Measurements from ENCODE around the gene HOXA11. TPM values are rescaled to one million over a fixed set of nuclear protein-coding genes. Genes with fewer than 3 reads are reported as not detected.

Gene HOXA11
- total and polyA plus RNA-seq, 5 donors, result not detected

DNA sequence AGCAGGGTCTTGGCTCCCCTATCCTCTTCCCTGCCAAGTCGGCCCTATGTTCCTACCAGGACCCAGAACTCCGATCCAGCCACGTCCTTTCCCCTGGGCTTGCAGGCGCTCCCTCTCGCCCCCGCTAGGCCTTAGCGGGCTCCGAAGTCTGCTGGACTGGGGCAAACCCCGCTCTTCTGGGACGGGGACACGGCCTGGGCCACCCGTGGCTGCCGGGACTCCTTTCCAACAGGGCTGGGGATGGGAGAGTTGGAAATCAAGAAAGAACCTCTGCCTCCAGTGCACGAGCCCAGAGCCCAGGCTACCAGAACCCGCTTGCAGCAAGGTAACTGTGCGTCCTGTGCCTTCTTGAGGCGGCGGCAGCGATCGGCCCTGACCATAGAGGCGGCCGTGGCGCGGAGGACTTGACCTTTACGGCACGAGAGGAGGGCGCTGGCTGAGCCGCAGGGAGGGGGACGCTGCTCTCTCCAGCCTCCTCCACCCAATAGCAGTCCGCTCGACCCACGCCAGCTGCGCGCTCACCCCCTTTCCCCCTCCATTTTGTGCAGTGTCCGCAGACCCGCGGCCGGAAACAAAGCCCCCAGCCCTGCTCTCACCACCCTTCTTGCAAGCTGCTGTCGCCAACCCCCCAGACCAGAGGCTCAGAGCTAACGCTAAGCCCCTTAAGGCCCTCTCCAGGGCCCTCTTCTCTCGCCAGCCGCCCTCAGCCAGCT is 7.0 kb upstream of the HOXA11 start:
- DNase-seq, result peak in 1 of 3 donors; percentile 51

DNA sequence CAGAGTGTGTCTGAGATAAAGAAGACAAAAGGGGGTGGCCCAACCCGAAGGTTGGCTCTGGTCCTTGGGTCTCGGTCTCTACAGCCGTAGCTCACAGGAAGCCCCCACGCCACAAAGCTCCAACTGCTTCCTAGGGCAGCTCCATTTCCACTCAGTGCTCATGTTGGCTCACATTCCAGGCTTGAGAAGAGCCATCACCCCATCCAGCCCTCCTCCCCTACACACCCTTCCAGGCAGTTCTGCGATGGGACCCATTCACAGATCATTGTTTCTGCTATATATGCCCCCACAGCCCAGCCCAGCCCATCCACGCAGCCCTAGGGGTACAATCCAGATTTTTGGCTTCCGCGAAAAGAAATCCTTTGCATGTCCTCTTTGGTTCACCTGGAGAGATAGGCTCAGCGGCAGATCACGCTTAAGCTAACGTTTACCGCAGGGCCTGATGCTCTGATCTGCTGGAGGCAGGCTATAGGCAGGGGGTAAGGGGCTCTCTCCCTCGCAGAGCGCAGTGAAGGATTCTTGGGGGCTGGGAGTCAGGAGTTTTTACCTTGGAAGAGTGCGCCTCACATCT is 6.2 kb upstream of the HOXA11 start:
- Histone ChIP-seq H3K4me1 (ENCODE audit: control insufficient read depth, insufficient read depth, low read length) (peaks cover 6% of the 10 kb centered on the region), H3K4me3 (ENCODE audit: low read length) (no peak overlapping the region), H3K9me3 (ENCODE audit: control insufficient read depth, low read length) (no peaks in the 10 kb centered on the region), H3K27me3 (ENCODE audit: control insufficient read depth, insufficient read depth) (no peaks in the 10 kb centered on the region), H3K27ac (ENCODE audit: low read length) (no peak overlapping the region)
- ATAC-seq (no peak), DNase-seq (no peak)
- WGBS, result 41% methylated on average over 15 of the region's 15 CpGs
- intact Hi-C loops (cut with DNase I), result loop anchor here in 2 of 4 donors (10.0 kb wide), 3 partner anchors 734 to 904 kb away; no protein-coding TSS in a partner anchor

More for the DNA sequence above, 7.0 kb upstream of the HOXA11 start:
- Histone ChIP-seq H3K27me3 (ENCODE audit: control insufficient read depth, insufficient read depth) (no peaks in the 10 kb centered on the region), H3K4me1 (ENCODE audit: control insufficient read depth, insufficient read depth, low read length) (peaks cover 6% of the 10 kb centered on the region), H3K4me3 (ENCODE audit: low read length) (peak overlapping the region; percentile 13), H3K9me3 (ENCODE audit: control insufficient read depth, low read length) (no peaks in the 10 kb centered on the region), H3K27ac (ENCODE audit: low read length) (no peak overlapping the region)
- intact Hi-C loops (cut with DNase I), result loop anchor here in 2 of 4 donors (10.0 kb wide), 3 partner anchors 733 to 903 kb away; no protein-coding TSS in a partner anchor
- 12% methylated on average over 42 of the region's 42 CpGs for WGBS
- no peak for ATAC-seq

DNA sequence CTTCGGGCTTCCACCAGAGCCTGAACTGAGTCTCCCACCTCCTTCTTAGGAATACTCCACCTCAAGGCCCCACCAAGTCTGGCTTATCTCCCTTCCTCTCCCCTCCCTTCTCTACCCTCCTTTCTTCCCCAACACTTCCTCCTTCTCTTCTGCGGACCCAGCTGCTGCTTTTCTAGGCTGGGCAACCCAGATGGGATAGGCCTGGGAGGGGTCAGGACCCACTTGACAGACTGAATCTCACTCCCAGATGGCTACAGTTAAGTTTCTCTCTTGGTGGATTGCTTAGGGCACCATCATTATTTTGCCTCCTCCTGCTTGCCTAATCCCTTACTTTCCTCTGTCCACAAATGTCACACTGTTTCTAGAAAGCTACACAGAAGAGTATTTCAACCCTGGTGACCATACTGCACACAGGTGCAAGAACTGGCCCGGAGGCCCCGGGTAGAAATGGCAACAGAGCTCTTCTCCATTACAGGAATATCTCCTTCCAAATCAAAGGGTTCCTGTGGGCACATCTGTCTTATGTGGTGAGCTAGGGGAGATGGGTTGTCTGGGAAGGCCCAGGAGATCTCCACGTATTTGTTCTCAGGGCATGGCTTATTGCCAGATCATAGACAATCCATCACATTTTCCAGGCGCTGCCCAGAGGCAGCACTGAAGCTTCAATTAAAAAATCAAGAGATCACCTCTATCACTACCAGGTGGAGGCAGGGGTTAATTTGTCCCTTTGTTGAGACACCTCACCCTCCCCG is 5.1 kb upstream of the HOXA11 start:
- Histone ChIP-seq H3K4me3 (ENCODE audit: low read length) (no peak overlapping the region), H3K27ac (ENCODE audit: low read length) (no peak overlapping the region)
- intact Hi-C loops (cut with DNase I), result loop anchor here in 2 of 4 donors (10.0 kb wide), 3 partner anchors 735 to 905 kb away; no protein-coding TSS in a partner anchor

DNA sequence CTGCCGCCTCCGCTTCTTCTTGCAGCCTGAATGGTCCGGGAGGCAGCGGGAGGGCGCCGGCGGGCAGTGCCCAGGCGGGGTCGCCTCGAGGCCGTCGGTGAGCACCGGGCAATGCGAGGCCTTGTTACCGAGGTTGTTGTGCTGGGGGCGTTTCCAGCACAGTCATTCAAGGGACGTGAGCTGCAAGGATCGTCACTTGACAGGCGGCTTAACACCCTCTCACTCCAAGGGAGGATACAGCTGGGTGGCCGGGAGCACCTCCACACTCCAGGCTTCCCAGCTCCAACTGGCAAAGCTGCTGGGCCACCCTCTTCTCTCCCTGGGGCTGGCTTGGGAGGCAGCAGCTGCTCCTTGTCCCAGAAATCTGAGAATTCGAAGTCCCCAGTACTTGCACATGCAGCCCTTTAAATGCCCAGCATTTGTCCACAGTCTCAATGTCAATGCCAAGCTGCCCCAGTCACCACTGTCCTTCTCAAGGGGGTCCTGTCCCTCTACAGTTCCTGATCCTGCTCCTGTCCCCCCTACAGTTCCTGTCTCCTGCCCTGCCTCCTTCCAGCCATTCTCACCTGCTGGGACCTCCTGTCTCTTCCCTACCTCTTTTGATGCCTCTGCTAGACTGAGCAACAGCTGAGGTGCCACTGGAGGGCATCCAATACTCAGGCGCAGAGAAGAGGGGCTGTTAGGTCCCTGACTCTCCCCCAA is 4.4 kb upstream of the HOXA11 start:
- Histone ChIP-seq H3K9me3 (ENCODE audit: control insufficient read depth, low read length) (no peaks in the 10 kb centered on the region), H3K4me3 (ENCODE audit: low read length) (peak overlapping the region; percentile 6), H3K27me3 (ENCODE audit: control insufficient read depth, insufficient read depth) (no peaks in the 10 kb centered on the region), H3K4me1 (ENCODE audit: control insufficient read depth, insufficient read depth, low read length) (peaks cover 8% of the 10 kb centered on the region), H3K27ac (ENCODE audit: low read length) (no peak overlapping the region)
- WGBS, result 13% methylated on average over 22 of the region's 22 CpGs
- intact Hi-C loops (cut with DNase I), result no loop called here
- no peak for ATAC-seq
- DNase-seq, result no peak

More for the DNA sequence above, 5.1 kb upstream of the HOXA11 start:
- 44% methylated on average over 7 of the region's 7 CpGs for WGBS
- Histone ChIP-seq H3K27me3 (ENCODE audit: control insufficient read depth, insufficient read depth) (no peaks in the 10 kb centered on the region), H3K4me1 (ENCODE audit: control insufficient read depth, insufficient read depth, low read length) (peaks cover 6% of the 10 kb centered on the region), H3K9me3 (ENCODE audit: control insufficient read depth, low read length) (no peaks in the 10 kb centered on the region)
- ATAC-seq (no peak), DNase-seq (no peak)

DNA sequence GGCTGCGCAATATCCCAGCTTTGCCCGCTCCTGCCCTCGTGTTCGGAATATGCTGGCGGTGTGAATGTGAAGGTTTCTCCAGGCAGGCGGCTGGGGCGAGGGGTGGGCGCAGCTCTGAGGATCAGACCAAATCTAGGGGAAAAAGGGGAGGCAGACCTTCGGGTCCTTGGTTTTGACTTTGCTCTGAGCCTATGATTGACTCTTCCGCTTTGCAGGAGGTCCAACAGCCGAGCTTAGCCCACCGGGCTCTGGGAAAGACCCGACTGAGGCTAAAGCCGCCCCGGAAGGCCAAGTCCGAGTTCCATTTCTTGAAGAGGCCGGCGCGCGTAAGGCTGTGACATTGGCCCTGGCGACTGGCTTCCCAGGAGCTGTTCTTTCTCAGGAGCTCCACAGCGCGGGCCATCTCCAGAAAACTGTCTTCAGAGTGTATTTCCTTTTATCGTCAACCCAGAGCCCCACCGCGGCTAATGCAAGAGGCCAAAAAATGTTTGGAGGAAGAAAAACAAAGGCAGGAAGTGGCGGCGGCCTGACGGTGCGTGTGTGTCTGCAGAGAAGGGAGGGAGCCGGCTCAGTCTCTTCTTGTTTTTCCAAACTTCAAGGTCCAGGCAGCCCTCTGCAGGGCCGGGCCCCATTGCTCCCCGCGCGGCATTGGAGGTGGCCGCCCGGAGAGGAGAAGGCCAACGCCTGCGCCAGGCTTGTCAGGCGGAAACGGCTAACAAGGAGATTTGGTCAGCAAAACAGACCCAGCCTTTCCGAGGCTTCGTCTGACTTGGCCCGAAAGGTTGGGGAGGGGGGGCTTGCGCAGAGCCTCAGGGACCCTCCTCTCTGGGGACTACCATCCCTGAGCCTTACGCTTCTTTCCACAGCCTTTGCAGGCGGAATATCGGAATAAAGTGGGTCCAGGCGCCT is 3.6 kb upstream of the HOXA11 start:
- intact Hi-C loops (cut with DNase I), result no loop called here
- Histone ChIP-seq H3K4me3 (ENCODE audit: low read length) (peak overlapping the region; percentile 6), H3K4me1 (ENCODE audit: control insufficient read depth, insufficient read depth, low read length) (peaks cover 8% of the 10 kb centered on the region), H3K9me3 (ENCODE audit: control insufficient read depth, low read length) (no peaks in the 10 kb centered on the region), H3K27ac (ENCODE audit: low read length) (no peak overlapping the region), H3K27me3 (ENCODE audit: control insufficient read depth, insufficient read depth) (no peaks in the 10 kb centered on the region)
- DNase-seq, result peak in 1 of 3 donors; percentile 50
- ATAC-seq, result peak in 1 of 2 donors; percentile 18
- 4% methylated on average over 49 of the region's 49 CpGs for WGBS

DNA sequence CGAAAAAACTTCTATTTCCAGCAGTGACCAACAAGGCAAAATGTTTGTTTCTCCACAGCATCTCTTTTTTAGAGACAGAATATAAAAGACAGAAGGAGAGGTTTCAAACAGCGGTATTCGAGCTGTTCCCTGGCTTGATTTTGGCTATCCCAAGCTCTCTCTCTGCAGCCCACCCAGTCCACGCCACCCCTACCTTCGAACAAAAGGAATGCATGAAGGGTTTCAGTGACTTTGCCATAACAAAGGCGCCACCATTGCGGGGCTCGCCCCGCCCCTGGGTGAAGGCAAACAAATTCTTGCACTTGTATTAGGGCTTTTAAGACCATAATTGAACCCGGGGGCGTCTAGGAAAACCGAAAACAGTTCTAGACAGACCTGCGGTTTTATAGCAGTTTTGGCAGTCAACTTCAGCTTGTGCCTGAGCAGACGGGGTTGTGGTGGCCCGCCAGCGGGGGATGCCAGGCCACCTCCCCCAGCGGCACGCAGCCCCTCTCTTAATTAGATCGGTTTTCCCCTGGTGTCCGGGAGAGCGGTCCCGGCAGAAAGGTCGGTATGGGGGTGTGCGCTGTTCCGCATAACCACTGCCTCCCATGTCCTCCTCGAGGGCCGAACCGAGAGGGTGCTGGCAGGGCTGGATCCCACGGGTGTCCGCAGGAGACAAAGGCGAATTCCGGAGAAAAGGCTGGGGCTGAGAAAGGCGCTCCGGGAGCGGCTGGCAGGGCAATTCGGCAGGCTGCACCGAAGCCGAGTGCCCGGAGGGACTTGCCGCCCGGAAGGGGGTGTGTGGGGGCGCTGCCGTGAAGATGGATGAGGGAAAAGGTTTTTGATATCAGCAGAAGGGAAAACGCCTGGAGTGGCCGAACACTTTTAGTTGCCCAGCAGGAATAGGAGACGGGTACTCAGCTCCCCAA is 2.7 kb upstream of the HOXA11 start:
- ATAC-seq, result no peak
- no peaks in the 10 kb centered on the region for H3K9me3 ChIP-seq (ENCODE audit: control insufficient read depth, low read length)
- H3K27ac ChIP-seq (ENCODE audit: low read length), result no peak overlapping the region
- peak in 1 of 3 donors; percentile 26 for DNase-seq
- no peaks in the 10 kb centered on the region for H3K27me3 ChIP-seq (ENCODE audit: control insufficient read depth, insufficient read depth)
- H3K4me1 ChIP-seq (ENCODE audit: control insufficient read depth, insufficient read depth, low read length), result peaks cover 5% of the 10 kb centered on the region
- intact Hi-C loops (cut with DNase I), result no loop called here
- 6% methylated on average over 46 of the region's 46 CpGs for WGBS
- no peak overlapping the region for H3K4me3 ChIP-seq (ENCODE audit: low read length)

DNA sequence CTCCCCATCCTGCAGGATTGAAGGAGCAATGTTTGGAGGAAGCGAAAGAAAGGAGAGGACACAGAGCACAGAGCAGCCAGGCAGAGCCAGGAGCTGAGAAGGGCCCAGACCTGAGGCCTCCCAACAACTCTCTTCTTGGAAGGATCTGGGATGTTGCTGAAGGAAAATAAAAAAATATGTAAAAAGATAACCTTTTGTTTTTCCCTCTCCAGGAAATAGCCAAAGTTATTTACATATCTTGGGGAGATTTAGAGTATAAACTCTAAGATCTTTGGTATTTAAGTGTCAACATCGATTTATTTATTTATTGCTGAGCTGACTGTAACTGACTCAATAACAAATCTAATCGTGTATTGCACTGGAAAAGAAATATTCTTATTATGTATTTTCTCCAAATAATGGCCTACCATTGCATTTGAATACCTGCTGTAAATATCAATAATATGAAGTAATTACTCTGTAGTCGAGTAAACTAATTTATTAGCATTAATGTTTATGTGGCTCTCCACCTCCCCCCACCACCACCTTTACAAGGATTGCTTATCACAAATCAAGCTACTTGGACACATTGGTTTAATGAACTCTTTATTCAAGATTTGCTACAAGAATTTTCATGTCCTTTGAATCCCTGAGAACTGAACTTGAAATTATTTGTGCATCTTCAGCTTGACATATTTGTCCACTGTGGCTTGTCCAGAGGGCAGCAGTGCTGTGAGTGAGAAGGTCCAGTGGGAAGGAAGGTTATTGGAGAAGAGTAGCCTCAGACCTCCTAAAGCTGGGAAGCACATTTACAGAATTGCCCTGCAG is 1.8 kb upstream of the HOXA11 start:
- Histone ChIP-seq H3K4me1 (ENCODE audit: control insufficient read depth, insufficient read depth, low read length) (peaks cover 5% of the 10 kb centered on the region), H3K4me3 (ENCODE audit: low read length) (no peak overlapping the region), H3K27me3 (ENCODE audit: control insufficient read depth, insufficient read depth) (no peaks in the 10 kb centered on the region), H3K27ac (ENCODE audit: low read length) (no peak overlapping the region), H3K9me3 (ENCODE audit: control insufficient read depth, low read length) (no peaks in the 10 kb centered on the region)
- ATAC-seq (no peak), DNase-seq (no peak)
- 41% methylated on average over 4 of the region's 4 CpGs for WGBS
- intact Hi-C loops (cut with DNase I), result no loop called here

DNA sequence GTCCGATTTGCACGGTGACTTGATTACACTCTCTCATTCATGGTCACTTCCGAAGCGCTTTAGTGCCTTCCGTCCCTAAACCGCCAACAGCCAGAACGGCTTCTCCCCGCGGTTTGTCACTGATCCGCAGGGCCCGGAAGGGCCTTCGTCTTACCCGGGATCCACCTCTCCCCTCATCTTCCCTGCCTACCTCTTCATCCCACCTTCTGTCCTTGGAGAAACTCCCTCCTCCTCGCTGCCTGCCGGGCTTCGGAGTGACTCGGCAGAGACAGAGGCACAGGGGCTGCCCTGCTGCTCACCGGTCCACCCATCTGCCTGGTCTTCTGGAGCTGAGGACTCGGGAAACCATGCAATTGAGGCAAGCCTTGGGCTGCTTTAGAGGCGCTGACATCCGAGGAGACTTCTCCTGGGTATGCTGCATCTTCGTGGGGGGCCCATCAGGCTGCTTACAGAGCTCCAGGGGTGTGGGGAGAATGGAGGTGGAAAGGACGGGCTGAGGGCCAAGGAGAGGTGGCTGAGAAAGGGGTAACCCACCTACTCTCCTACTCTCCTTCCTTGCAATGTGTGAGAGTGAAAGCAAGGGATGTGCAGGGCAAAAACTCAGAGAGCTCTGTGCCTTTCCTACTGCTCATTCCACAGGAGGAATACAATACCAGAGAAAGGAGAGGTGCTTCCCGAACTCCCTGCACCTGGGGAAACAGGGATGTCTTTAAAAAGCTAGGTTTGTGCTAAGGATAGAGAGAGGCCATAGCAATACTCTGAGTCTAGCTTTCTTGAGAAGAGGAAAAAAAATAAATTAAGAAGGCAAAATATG is 1.0 kb upstream of the HOXA11 start:
- Histone ChIP-seq H3K27ac (ENCODE audit: low read length) (no peak overlapping the region), H3K27me3 (ENCODE audit: control insufficient read depth, insufficient read depth) (no peaks in the 10 kb centered on the region), H3K4me1 (ENCODE audit: control insufficient read depth, insufficient read depth, low read length) (peaks cover 5% of the 10 kb centered on the region), H3K4me3 (ENCODE audit: low read length) (no peak overlapping the region), H3K9me3 (ENCODE audit: control insufficient read depth, low read length) (no peaks in the 10 kb centered on the region)
- intact Hi-C loops (cut with DNase I), result no loop called here
- 9% methylated on average over 24 of the region's 24 CpGs for WGBS
- DNase-seq (no peak), ATAC-seq (no peak)
